HCT116 (cell line): ENCODE results near the gene PKHD1. TPM values are rescaled to one million over a fixed set of nuclear protein-coding genes. Genes with fewer than 3 reads are reported as not detected.

ENCODE experiments used
- ATAC-seq: fragments of 200-7000 bp; cut with Tn5 transposase; 2 replicates; pipeline ENCODE4 v1.9.1; 2020; ENCODE audit warnings: mild to moderate bottlenecking, moderate library complexity
- BruUV-seq: library from RNA; stranded (reverse); fragments of 400-500 nt; replicated peaks from 2 replicates; lab custom pipeline; 2021; lab: Mats Ljungman, UMichigan
- CTCF ChIA-PET: fragments of 300-600 bp; sonication (Branson Sonifier 250); formaldehyde crosslinking; loops from one replicate; lab custom pipeline; 2021; ENCODE audit warnings: antibody characterized with exemption; lab: Charles Lee
- POLR2A ChIA-PET: fragments of 300-600, 350-600 bp; sonication (Branson Sonifier 250); formaldehyde crosslinking; loops from one replicate; lab custom pipeline; 2021; ENCODE audit warnings: antibody characterized with exemption; lab: Charles Lee
- RAD21 ChIA-PET, 2 experiments: fragments of 300-600 bp; sonication (Branson Sonifier 250); formaldehyde crosslinking; loops; one replicate each; lab custom pipeline; 2023; ENCODE audit warnings: low total read pairs in 2 of 2; ENCODE audit not compliant: uncharacterized antibody in 2 of 2, unreplicated experiment in 2 of 2, low non-redundant PET in 1 of 2; lab: Charles Lee
- DNase-seq: peaks from one replicate; pipeline ENCODE4 v3.0.0-alpha.2; 2010; ENCODE audit warnings: low read depth, low spot score
- H2AFZ ChIP-seq: fragments of 200-600 bp; shearing (Covaris generic), sonication (generic); 2 replicates; pipeline ENCODE4 v1.6.1; 2017; ENCODE audit warnings: low read depth, mixed run types, mixed read lengths, antibody characterized with exemption, low read length; ENCODE audit not compliant: poor library complexity, severe bottlenecking
- H3K27ac ChIP-seq: 2 replicates; pipeline ENCODE4 v1.5.1; 2012; ENCODE audit warnings: low read depth, low read length
- H3K27me3 ChIP-seq: fragments of 200-600 bp; sonication (generic); 2 replicates; pipeline ENCODE4 v1.6.1; 2016; ENCODE audit warnings: mixed run types, low read length, mixed read lengths; ENCODE audit not compliant: insufficient read depth
- H3K36me3 ChIP-seq, 2 experiments: fragments of 200-500 bp in 1 of 2; fragments of 200-600 bp in 1 of 2; sonication (Bioruptor generic) in 1 of 2; sonication (generic) in 1 of 2; 2 replicates each; pipeline versions ENCODE4 v1.5.1 to v1.6.1; 2014 to 2016; ENCODE audit warnings: low read length in 2 of 2, inconsistent platforms in 1 of 2, mixed read lengths in 1 of 2, mixed run types in 1 of 2; ENCODE audit not compliant: insufficient read depth in 2 of 2, control insufficient read depth in 1 of 2
- H3K4me1 ChIP-seq, 2 experiments: fragments of 200-600 bp in 1 of 2; sonication (generic) in 1 of 2; 2 replicates each; pipeline versions ENCODE4 v1.5.1 to v1.6.1; 2012 to 2017; ENCODE audit warnings: low read length in 2 of 2, inconsistent platforms in 1 of 2, mild to moderate bottlenecking in 1 of 2, mixed read lengths in 1 of 2, mixed run types in 1 of 2, moderate library complexity in 1 of 2; ENCODE audit not compliant: insufficient read depth in 2 of 2, control insufficient read depth in 1 of 2
- H3K4me2 ChIP-seq: fragments of 200-600 bp; sonication (generic); 2 replicates; pipeline ENCODE4 v1.6.1; 2017; ENCODE audit warnings: mixed run types, low read length, mixed read lengths
- H3K4me3 ChIP-seq, 2 experiments: fragments of 200-600 bp in 1 of 2; sonication (generic) in 1 of 2; replicated peaks in 1 of 2; 2 replicates each; pipeline ENCODE4 v1.5.1; 2011 to 2016; ENCODE audit warnings: low read length in 2 of 2, control low read depth in 1 of 2, low read depth in 1 of 2, mild to moderate bottlenecking in 1 of 2, mixed read lengths in 1 of 2, mixed run types in 1 of 2
- H3K79me2 ChIP-seq: fragments of 200-600 bp; sonication (generic); 2 replicates; pipeline ENCODE4 v1.6.1; 2017; ENCODE audit warnings: mild to moderate bottlenecking, mixed run types, low read length, moderate library complexity, mixed read lengths; ENCODE audit not compliant: insufficient read depth
- H3K9ac ChIP-seq: fragments of 200-600 bp; sonication (generic); 2 replicates; pipeline ENCODE4 v1.6.1; 2016; ENCODE audit warnings: low read length, mixed read lengths
- H3K9me2 ChIP-seq: fragments of 200-600 bp; sonication (generic), shearing (Covaris generic); 2 replicates; pipeline ENCODE4 v1.6.1; 2017; ENCODE audit warnings: mixed run types, mild to moderate bottlenecking, moderate library complexity; ENCODE audit not compliant: insufficient read depth
- H3K9me3 ChIP-seq, 2 experiments: fragments of 200-500 bp in 1 of 2; fragments of 200-600 bp in 1 of 2; sonication (Bioruptor generic) in 1 of 2; sonication (generic) in 1 of 2; 2 replicates each; pipeline ENCODE4 v1.6.1; 2014 to 2017; ENCODE audit warnings: low read length in 2 of 2, mixed read lengths in 2 of 2, inconsistent platforms in 1 of 2, low read depth in 1 of 2, mild to moderate bottlenecking in 1 of 2, mixed run types in 1 of 2, moderate library complexity in 1 of 2; ENCODE audit not compliant: control insufficient read depth in 1 of 2, insufficient read depth in 1 of 2
- H4K20me1 ChIP-seq: fragments of 200-600 bp; sonication (generic), shearing (Covaris generic); 2 replicates; pipeline ENCODE4 v1.6.1; 2017; ENCODE audit warnings: mixed run types, mild to moderate bottlenecking, moderate library complexity; ENCODE audit not compliant: insufficient read depth
- ATF3 ChIP-seq: IDR thresholded peaks from 2 replicates; pipeline ENCODE4 v1.6.1; 2012
- ELF1 ChIP-seq: IDR thresholded peaks from 2 replicates; pipeline ENCODE4 v1.6.1; 2012; ENCODE audit warnings: low read depth, borderline replicate concordance
- JUND ChIP-seq: IDR thresholded peaks from 2 replicates; pipeline ENCODE4 v1.6.1; 2012
- POLR2AphosphoS5 ChIP-seq: IDR thresholded peaks from 2 replicates; pipeline ENCODE4 v1.6.1; 2011; ENCODE audit warnings: mild to moderate bottlenecking, low read depth, low read length, moderate library complexity
- REST ChIP-seq: IDR thresholded peaks from 2 replicates; pipeline ENCODE4 v1.6.1; 2012; ENCODE audit warnings: low read depth
- SP1 ChIP-seq: IDR thresholded peaks from 2 replicates; pipeline ENCODE4 v1.6.1; 2012; ENCODE audit warnings: low read depth
- TCF7L2 ChIP-seq: IDR thresholded peaks from 2 replicates; pipeline ENCODE4 v1.7.0; 2011; ENCODE audit warnings: borderline replicate concordance, inconsistent platforms; ENCODE audit not compliant: insufficient read depth, insufficient read length; ENCODE audit errors: extremely low read depth
- YY1 ChIP-seq: IDR thresholded peaks from 2 replicates; pipeline ENCODE4 v1.6.1; 2011; ENCODE audit warnings: low read length, low read depth, moderate library complexity, mild to moderate bottlenecking; ENCODE audit not compliant: insufficient replicate concordance; ENCODE audit errors: extremely low read depth
- ZBTB33 ChIP-seq: IDR thresholded peaks from 2 replicates; pipeline ENCODE4 v1.6.1; 2011; ENCODE audit warnings: mild to moderate bottlenecking, low read length, moderate library complexity; ENCODE audit not compliant: insufficient replicate concordance; ENCODE audit errors: extremely low read depth
- ZFX ChIP-seq: fragments of 450-650 bp; IDR thresholded peaks from 2 replicates; pipeline ENCODE4 v1.6.1; 2017
- intact Hi-C: fragments of 100-400 bp; cut with micrococcal nuclease; formaldehyde crosslinking; loops from 2 replicates; pipeline ENCODE4 v1.10.0; 2022
- total RNA-seq: library from RNA; stranded (reverse); gene quantifications from one replicate; pipeline ENCODE4 v1.2.1, GENCODE V29; 2021; ENCODE audit not compliant: unreplicated experiment

The PKHD1 gene
- total RNA-seq, 1 experiment from 2014 or later, result not detected

- Histone ChIP-seq H3K4me1 (no peaks in the 10 kb centered on the region), H3K9me2 (no peaks in the 10 kb centered on the region), H3K4me3 (no peak overlapping the region), H3K9me3 (no peaks in the 10 kb centered on the region), H3K36me3 (no peaks in the 10 kb centered on the region), H3K4me2 (no peak overlapping the region), H2AFZ (no peak overlapping the region), H3K79me2 (no peaks in the 10 kb centered on the region), H3K27ac (no peak overlapping the region), H4K20me1 (no peaks in the 10 kb centered on the region), H3K27me3 (no peaks in the 10 kb centered on the region), H3K9ac (no peak overlapping the region)
- no TSS peak for BruUV-seq
- ChIA-PET POLR2A (no interaction called here), RAD21 (no interaction called here), CTCF (no interaction called here)
- no peak for DNase-seq
- ATAC-seq, result no peak
- intact Hi-C loops, result no loop called here
- TF ChIP-seq JUND (no peak), TCF7L2 (no peak), ZBTB33 (no peak), POLR2AphosphoS5 (no peak), ATF3 (no peak), YY1 (no peak), SP1 (no peak), ZFX (no peak), ELF1 (no peak), REST (no peak)
These were observed 269.6 kb downstream of the PKHD1 start for GRCh38 chr6:51817832-51818231.
